Measurements from ENCODE around the gene RAPGEFL1.

Gene RAPGEFL1

GRCh38 chr17:40157973-40158372 is 19.3 kb upstream of the RAPGEFL1 start:
- H3K9me3 Mint-ChIP-seq: no peaks in the 10 kb centered on the region
- peak overlapping the region; percentile 49 for H3K27ac Mint-ChIP-seq (ENCODE audit: low read depth)
- no peak for ATAC-seq (replicated peaks; ENCODE audit: extremely low read depth, poor library complexity, severe bottlenecking)
- DNase-seq (ENCODE audit: low spot score in 2 of 2): no peak
- no peaks in the 10 kb centered on the region for H3K27me3 Mint-ChIP-seq
- peaks cover 22% of the 10 kb centered on the region for H3K4me1 Mint-ChIP-seq
- no peak overlapping the region for H3K4me3 Mint-ChIP-seq
- H3K36me3 Mint-ChIP-seq (ENCODE audit: insufficient read depth): peaks cover 43% of the 10 kb centered on the region

GRCh38 chr17:40158438-40159013 is 18.7 kb upstream of the RAPGEFL1 start:
- no peak overlapping the region for H3K27ac Mint-ChIP-seq (ENCODE audit: low read depth)

GRCh38 chr17:40159456-40159855 is 17.8 kb upstream of the RAPGEFL1 start:
- Mint-ChIP-seq H3K27me3 (no peaks in the 10 kb centered on the region), H3K4me1 (peaks cover 19% of the 10 kb centered on the region), H3K36me3 (ENCODE audit: insufficient read depth) (peaks cover 41% of the 10 kb centered on the region), H3K9me3 (no peaks in the 10 kb centered on the region), H3K27ac (ENCODE audit: low read depth) (no peak overlapping the region), H3K4me3 (no peak overlapping the region)
- ATAC-seq (replicated peaks; ENCODE audit: extremely low read depth, poor library complexity, severe bottlenecking) (no peak), DNase-seq (ENCODE audit: low spot score in 2 of 2) (no peak)

More at GRCh38 chr17:40158438-40159013, 18.7 kb upstream of the RAPGEFL1 start:
- no peaks in the 10 kb centered on the region for H3K27me3 Mint-ChIP-seq
- H3K4me1 Mint-ChIP-seq: peaks cover 19% of the 10 kb centered on the region
- H3K36me3 Mint-ChIP-seq (ENCODE audit: insufficient read depth): peaks cover 42% of the 10 kb centered on the region
- no peak overlapping the region for H3K4me3 Mint-ChIP-seq
- DNase-seq (ENCODE audit: low spot score in 2 of 2): no peak
- ATAC-seq (replicated peaks; ENCODE audit: extremely low read depth, poor library complexity, severe bottlenecking): no peak
- H3K9me3 Mint-ChIP-seq: no peaks in the 10 kb centered on the region

GRCh38 chr17:40167685-40168261 is 9.5 kb upstream of the RAPGEFL1 start:
- H3K4me1 Mint-ChIP-seq: peaks cover 10% of the 10 kb centered on the region
- H3K27me3 Mint-ChIP-seq: no peaks in the 10 kb centered on the region
- no peaks in the 10 kb centered on the region for H3K9me3 Mint-ChIP-seq
- peak overlapping the region; percentile 35 for H3K27ac Mint-ChIP-seq (ENCODE audit: low read depth)
- no peak overlapping the region for H3K4me3 Mint-ChIP-seq
- H3K36me3 Mint-ChIP-seq (ENCODE audit: insufficient read depth): peaks cover 71% of the 10 kb centered on the region
- DNase-seq (ENCODE audit: low spot score in 2 of 2) (no peak), ATAC-seq (replicated peaks; ENCODE audit: extremely low read depth, poor library complexity, severe bottlenecking) (no peak)

- Mint-ChIP-seq H3K27me3 (no peaks in the 10 kb centered on the region), H3K9me3 (no peaks in the 10 kb centered on the region), H3K4me1 (peaks cover 10% of the 10 kb centered on the region), H3K4me3 (no peak overlapping the region), H3K36me3 (ENCODE audit: insufficient read depth) (peaks cover 67% of the 10 kb centered on the region), H3K27ac (ENCODE audit: low read depth) (peak overlapping the region; percentile 35)
- peak; percentile 65 for ATAC-seq (replicated peaks; ENCODE audit: extremely low read depth, poor library complexity, severe bottlenecking)
- peak in 1 of 2 donors; percentile 20 for DNase-seq (ENCODE audit: low spot score in 2 of 2)
Measured at GRCh38 chr17:40168262-40168832, 8.9 kb upstream of the RAPGEFL1 start.

GRCh38 chr17:40170325-40170724 is 6.9 kb upstream of the RAPGEFL1 start:
- H3K36me3 Mint-ChIP-seq (ENCODE audit: insufficient read depth): peaks cover 53% of the 10 kb centered on the region
- ATAC-seq (replicated peaks; ENCODE audit: extremely low read depth, poor library complexity, severe bottlenecking) (no peak), DNase-seq (ENCODE audit: low spot score in 2 of 2) (no peak)
- H3K4me3 Mint-ChIP-seq: no peak overlapping the region
- H3K4me1 Mint-ChIP-seq: peaks cover 10% of the 10 kb centered on the region
- no peak overlapping the region for H3K27ac Mint-ChIP-seq (ENCODE audit: low read depth)
- no peaks in the 10 kb centered on the region for H3K27me3 Mint-ChIP-seq
- H3K9me3 Mint-ChIP-seq: no peaks in the 10 kb centered on the region

GRCh38 chr17:40171750-40172149 is 5.5 kb upstream of the RAPGEFL1 start:
- Mint-ChIP-seq H3K4me1 (peaks cover 12% of the 10 kb centered on the region), H3K27ac (ENCODE audit: low read depth) (no peak overlapping the region), H3K9me3 (no peaks in the 10 kb centered on the region), H3K36me3 (ENCODE audit: insufficient read depth) (peaks cover 42% of the 10 kb centered on the region), H3K27me3 (no peaks in the 10 kb centered on the region), H3K4me3 (no peak overlapping the region)
- ATAC-seq (replicated peaks; ENCODE audit: extremely low read depth, poor library complexity, severe bottlenecking) (no peak), DNase-seq (ENCODE audit: low spot score in 2 of 2) (no peak)

- Mint-ChIP-seq H3K4me1 (peaks cover 15% of the 10 kb centered on the region), H3K27ac (ENCODE audit: low read depth) (no peak overlapping the region), H3K4me3 (no peak overlapping the region), H3K9me3 (no peaks in the 10 kb centered on the region), H3K27me3 (no peaks in the 10 kb centered on the region), H3K36me3 (ENCODE audit: insufficient read depth) (peaks cover 29% of the 10 kb centered on the region)
- DNase-seq (ENCODE audit: low spot score in 2 of 2): no peak
- ATAC-seq (replicated peaks; ENCODE audit: extremely low read depth, poor library complexity, severe bottlenecking): no peak
Measured at GRCh38 chr17:40173091-40173777, 4.0 kb upstream of the RAPGEFL1 start.

- H3K27me3 Mint-ChIP-seq: no peaks in the 10 kb centered on the region
- no peak overlapping the region for H3K27ac Mint-ChIP-seq (ENCODE audit: low read depth)
- no peak overlapping the region for H3K4me3 Mint-ChIP-seq
- peaks cover 10% of the 10 kb centered on the region for H3K4me1 Mint-ChIP-seq
- H3K36me3 Mint-ChIP-seq (ENCODE audit: insufficient read depth): peaks cover 25% of the 10 kb centered on the region
- ATAC-seq (replicated peaks; ENCODE audit: extremely low read depth, poor library complexity, severe bottlenecking) (no peak), DNase-seq (ENCODE audit: low spot score in 2 of 2) (no peak)
- H3K9me3 Mint-ChIP-seq: no peaks in the 10 kb centered on the region
Measured at GRCh38 chr17:40173778-40174135, 3.5 kb upstream of the RAPGEFL1 start.

- Mint-ChIP-seq H3K4me3 (no peak overlapping the region), H3K4me1 (peaks cover 8% of the 10 kb centered on the region), H3K27ac (ENCODE audit: low read depth) (peak overlapping the region; percentile 42), H3K9me3 (no peaks in the 10 kb centered on the region), H3K27me3 (no peaks in the 10 kb centered on the region), H3K36me3 (ENCODE audit: insufficient read depth) (peaks cover 20% of the 10 kb centered on the region)
- DNase-seq (ENCODE audit: low spot score in 2 of 2) (no peak), ATAC-seq (replicated peaks; ENCODE audit: extremely low read depth, poor library complexity, severe bottlenecking) (no peak)
Measured at GRCh38 chr17:40174514-40174913, 2.8 kb upstream of the RAPGEFL1 start.

GRCh38 chr17:40175928-40176753 is 1.1 kb upstream of the RAPGEFL1 start:
- H3K4me1 Mint-ChIP-seq: peaks cover 8% of the 10 kb centered on the region
- no peak overlapping the region for H3K27ac Mint-ChIP-seq (ENCODE audit: low read depth)
- H3K27me3 Mint-ChIP-seq: no peaks in the 10 kb centered on the region
- H3K9me3 Mint-ChIP-seq: no peaks in the 10 kb centered on the region
- no peak overlapping the region for H3K4me3 Mint-ChIP-seq
- peaks cover 8% of the 10 kb centered on the region for H3K36me3 Mint-ChIP-seq (ENCODE audit: insufficient read depth)
- no peak for DNase-seq (ENCODE audit: low spot score in 2 of 2)
- ATAC-seq (replicated peaks; ENCODE audit: extremely low read depth, poor library complexity, severe bottlenecking): no peak

- peak overlapping the region; percentile 39 for H3K4me3 Mint-ChIP-seq
- no peaks in the 10 kb centered on the region for H3K27me3 Mint-ChIP-seq
- H3K9me3 Mint-ChIP-seq: no peaks in the 10 kb centered on the region
- peaks cover 8% of the 10 kb centered on the region for H3K4me1 Mint-ChIP-seq
- ATAC-seq (replicated peaks; ENCODE audit: extremely low read depth, poor library complexity, severe bottlenecking): no peak
- no peak for DNase-seq (ENCODE audit: low spot score in 2 of 2)
- peaks cover 4% of the 10 kb centered on the region for H3K36me3 Mint-ChIP-seq (ENCODE audit: insufficient read depth)
- no peak overlapping the region for H3K27ac Mint-ChIP-seq (ENCODE audit: low read depth)
Measured at GRCh38 chr17:40176754-40177110, 538 bp upstream of the RAPGEFL1 start.

All from central memory CD8-positive, alpha-beta T cell (primary cell).